Neutrophil (primary cell): ENCODE results near the gene AKAP7.
A peak's percentile ranks its signal among the peaks of the same experiment; 100 is the strongest.

Experiments used
- H3K27ac ChIP-seq: fragments of 200-600 bp; sonication (generic); 2 replicates; pipeline ENCODE4 v1.5.1; 2016; ENCODE audit warnings: mild to moderate bottlenecking, moderate library complexity
- H3K27me3 ChIP-seq: fragments of 200-600 bp; sonication (generic); 2 replicates; pipeline ENCODE4 v1.6.0; 2016; ENCODE audit warnings: mild to moderate bottlenecking
- H3K36me3 ChIP-seq: fragments of 200-600 bp; sonication (generic); 2 replicates; pipeline ENCODE4 v1.5.1; 2017
- H3K4me1 ChIP-seq, 2 experiments: fragments of 200-600 bp in 1 of 2; sonication (generic) in 1 of 2; 1 replicate in 1 of 2; 2 replicates in 1 of 2; pipeline versions ENCODE4 v1.5.1 to v1.6.1; 2013 to 2016; ENCODE audit warnings: low read depth in 1 of 2, low read length in 1 of 2, mild to moderate bottlenecking in 1 of 2, moderate library complexity in 1 of 2; ENCODE audit not compliant: control insufficient read depth in 1 of 2, insufficient read depth in 1 of 2
- H3K4me3 ChIP-seq, 2 experiments: fragments of 200-600 bp in 1 of 2; sonication (generic) in 1 of 2; 1 replicate in 1 of 2; 2 replicates in 1 of 2; pipeline ENCODE4 v1.5.1; 2013 to 2016; ENCODE audit warnings: low read depth in 1 of 2, low read length in 1 of 2, mild to moderate bottlenecking in 1 of 2, moderate library complexity in 1 of 2
- H3K9me3 ChIP-seq: fragments of 200-600 bp; sonication (generic); 2 replicates; pipeline ENCODE4 v1.5.1; 2016
- CTCF ChIP-seq: fragments of 200-600 bp; sonication (generic); IDR thresholded peaks from 2 replicates; pipeline ENCODE4 v1.5.1; 2016; ENCODE audit warnings: antibody characterized with exemption

The AKAP7 gene

GRCh38 chr6:131125431-131125830 lies 9.8 kb upstream of the AKAP7 start:
- no peaks in the 10 kb centered on the region for H3K36me3 ChIP-seq

DNA sequence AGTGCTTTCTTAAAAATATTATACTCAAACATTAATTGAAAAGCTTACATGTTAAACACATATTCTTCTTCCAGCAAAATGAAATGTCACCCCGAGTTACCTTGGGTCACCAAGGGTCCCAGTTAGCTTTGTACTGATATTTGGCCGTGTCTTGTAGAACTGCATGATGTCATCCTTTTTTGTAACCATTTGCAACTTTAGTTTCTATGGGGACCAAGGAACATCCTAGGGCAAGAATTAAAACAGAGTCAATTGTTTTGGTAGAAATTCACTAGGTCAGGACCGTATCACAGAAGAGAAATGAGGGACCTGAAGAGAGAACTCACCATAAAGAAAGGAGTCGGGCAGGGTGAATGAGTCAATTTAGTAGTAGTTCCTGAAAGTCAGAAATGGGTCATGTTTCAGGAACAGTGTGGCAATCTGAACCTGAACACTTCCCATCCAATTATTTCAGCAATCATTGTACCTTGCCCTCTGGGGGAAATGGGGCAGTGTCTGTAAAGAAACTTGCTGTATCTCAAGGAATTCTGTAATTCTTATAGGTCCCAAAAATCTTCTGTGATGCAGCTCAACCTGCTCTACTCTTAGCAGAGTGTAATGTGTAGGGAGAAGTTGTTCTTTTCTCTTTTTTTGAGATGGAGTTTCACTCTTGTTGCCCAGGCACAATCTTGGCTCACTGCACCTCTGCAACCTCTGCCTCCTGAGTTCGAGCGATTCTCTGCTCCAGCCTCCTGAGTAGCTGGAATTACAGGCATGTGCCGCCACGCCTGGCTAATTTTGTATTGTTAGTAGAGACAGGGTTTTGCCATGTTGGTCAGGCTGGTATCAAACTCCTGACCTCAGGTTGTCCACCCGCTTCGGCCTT lies 5.3 kb upstream of the AKAP7 start:
- peaks cover 0 to under 1% of the 10 kb centered on the region in 2 experiments for H3K4me1 ChIP-seq
- no peak for TF ChIP-seq CTCF
- H3K9me3 ChIP-seq, result no peaks in the 10 kb centered on the region
- no peak overlapping the region for H3K27ac ChIP-seq
- H3K4me3 ChIP-seq, result no peak overlapping the region
- H3K27me3 ChIP-seq, result peaks cover 20% of the 10 kb centered on the region
- H3K36me3 ChIP-seq, result no peaks in the 10 kb centered on the region

More at GRCh38 chr6:131125431-131125830, 9.8 kb upstream of the AKAP7 start:
- Histone ChIP-seq H3K27ac (no peak overlapping the region), H3K9me3 (no peaks in the 10 kb centered on the region), H3K4me1 (no peaks in the 10 kb centered on the region), H3K27me3 (no peaks in the 10 kb centered on the region), H3K4me3 (no peak overlapping the region)
- TF ChIP-seq CTCF, result no peak

DNA sequence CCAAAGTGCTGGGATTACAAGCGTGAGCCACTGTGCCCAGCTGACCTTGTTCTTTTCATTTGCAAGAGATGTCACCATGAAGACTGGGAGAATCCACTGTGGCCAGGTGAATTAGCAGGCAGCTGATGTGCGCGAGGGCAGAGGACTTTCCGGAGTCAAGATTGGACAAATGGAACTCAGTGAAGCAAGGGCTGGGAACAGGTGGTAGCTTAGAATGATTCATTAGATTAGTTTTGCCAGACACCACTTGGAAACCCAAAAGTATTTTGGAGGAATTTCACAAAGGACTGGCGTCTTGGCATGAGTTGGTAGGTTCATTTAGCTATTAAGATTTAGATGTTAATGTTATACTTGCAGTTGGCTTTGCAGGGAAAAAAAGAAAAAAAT lies 4.7 kb upstream of the AKAP7 start:
- H3K4me3 ChIP-seq, result no peak overlapping the region
- peaks cover 0 to 5% of the 10 kb centered on the region in 2 experiments for H3K4me1 ChIP-seq
- H3K36me3 ChIP-seq, result no peaks in the 10 kb centered on the region
- H3K27ac ChIP-seq, result no peak overlapping the region
- peaks cover 25% of the 10 kb centered on the region for H3K27me3 ChIP-seq
- H3K9me3 ChIP-seq, result no peaks in the 10 kb centered on the region
- TF ChIP-seq CTCF, result no peak

DNA sequence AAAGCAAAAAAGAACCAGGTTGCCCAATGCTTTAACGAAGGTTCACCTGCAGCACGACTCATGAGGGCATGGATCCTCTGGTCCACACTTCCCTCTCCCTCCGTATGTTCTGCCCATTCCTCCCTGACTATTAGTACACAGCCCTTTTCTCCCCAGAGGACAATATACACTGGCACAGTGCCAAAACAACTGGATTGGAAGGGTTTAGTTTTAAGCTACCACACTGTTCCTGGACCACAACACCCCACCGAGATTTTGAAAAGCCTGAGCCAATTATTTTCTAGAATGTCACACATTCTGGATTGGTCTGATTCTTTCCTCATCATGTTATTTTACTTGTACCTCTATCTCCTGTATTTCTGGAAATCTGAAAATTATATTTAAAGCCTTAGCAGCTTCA lies 2.9 kb upstream of the AKAP7 start:
- Histone ChIP-seq H3K27ac (no peak overlapping the region), H3K4me3 (no peak overlapping the region), H3K9me3 (no peaks in the 10 kb centered on the region), H3K27me3 (peaks cover 35% of the 10 kb centered on the region), H3K36me3 (no peaks in the 10 kb centered on the region), H3K4me1 (peaks cover 5 to 12% of the 10 kb centered on the region in 2 experiments)
- no peak for TF ChIP-seq CTCF

GRCh38 chr6:131134220-131134979 lies 867 bp upstream of the AKAP7 start:
- Histone ChIP-seq H3K9me3 (no peaks in the 10 kb centered on the region), H3K4me1 (peaks cover 5 to 12% of the 10 kb centered on the region in 2 experiments), H3K36me3 (no peaks in the 10 kb centered on the region), H3K4me3 (peak overlapping the region in 1 of 2 experiments; percentile 64), H3K27ac (no peak overlapping the region), H3K27me3 (peaks cover 35% of the 10 kb centered on the region)
- no peak for TF ChIP-seq CTCF
